ENCODE measurements around the gene DAB1. TPM values are rescaled to one million over a fixed set of nuclear protein-coding genes. Genes with fewer than 3 reads are reported as not detected.

DAB1 gene
- total RNA-seq, 1 donor from 2014 or later, result not detected

GRCh38 chr1:57206038-57206437 is 217.8 kb downstream of the DAB1 start:
- no peak for DNase-seq (ENCODE audit: low read depth)
- H3K4me3 ChIP-seq (ENCODE audit: low read depth, low read length), result no peak overlapping the region
- TF ChIP-seq CTCF (conservative IDR thresholded peaks at IDR 0.05; ENCODE audit: low read depth, low read length), result no peak

GRCh38 chr1:57204942-57205787 is 218.7 kb downstream of the DAB1 start:
- H3K4me3 ChIP-seq (ENCODE audit: low read depth, low read length), result no peak overlapping the region
- no peak for DNase-seq (ENCODE audit: low read depth)
- TF ChIP-seq CTCF (conservative IDR thresholded peaks at IDR 0.05; ENCODE audit: low read depth, low read length), result no peak

GRCh38 chr1:57204091-57204490 is 219.8 kb downstream of the DAB1 start:
- DNase-seq (ENCODE audit: low read depth), result no peak
- no peak for TF ChIP-seq CTCF (conservative IDR thresholded peaks at IDR 0.05; ENCODE audit: low read depth, low read length)

GRCh38 chr1:57202241-57202640 is 221.6 kb downstream of the DAB1 start:
- DNase-seq (ENCODE audit: low read depth), result no peak
- no peak overlapping the region for H3K4me3 ChIP-seq (ENCODE audit: low read depth, low read length)
- no peak for TF ChIP-seq CTCF (conservative IDR thresholded peaks at IDR 0.05; ENCODE audit: low read depth, low read length)

More at GRCh38 chr1:57204091-57204490, 219.8 kb downstream of the DAB1 start:
- no peak overlapping the region for H3K4me3 ChIP-seq (ENCODE audit: low read depth, low read length)

- no peak overlapping the region for H3K4me3 ChIP-seq (ENCODE audit: low read depth, low read length)
- TF ChIP-seq CTCF (conservative IDR thresholded peaks at IDR 0.05; ENCODE audit: low read depth, low read length), result no peak
- DNase-seq (ENCODE audit: low read depth), result no peak
These were observed 224.9 kb downstream of the DAB1 start for GRCh38 chr1:57198912-57199311.

GRCh38 chr1:57195436-57195941 is 228.4 kb downstream of the DAB1 start:
- no peak for TF ChIP-seq CTCF (conservative IDR thresholded peaks at IDR 0.05; ENCODE audit: low read depth, low read length)
- DNase-seq (ENCODE audit: low read depth), result no peak
- H3K4me3 ChIP-seq (ENCODE audit: low read depth, low read length), result no peak overlapping the region

GRCh38 chr1:57192222-57192621 is 231.6 kb downstream of the DAB1 start:
- no peak for TF ChIP-seq CTCF (conservative IDR thresholded peaks at IDR 0.05; ENCODE audit: low read depth, low read length)
- H3K4me3 ChIP-seq (ENCODE audit: low read depth, low read length), result no peak overlapping the region
- DNase-seq (ENCODE audit: low read depth), result peak; percentile 20

Measured in epithelial cell of proximal tubule (primary cell).